Psoas muscle (tissue), 8 donors: Measurements from ENCODE around the gene UBE4A. TPM values are rescaled to one million over a fixed set of nuclear protein-coding genes. Genes with fewer than 3 reads are reported as not detected.

ENCODE experiments used
- ATAC-seq, 4 donors: fragments of 200-7000 bp; cut with Tn5 transposase; one replicate each; pipeline ENCODE4 v1.9.1; 2020; ENCODE audit warnings: moderate library complexity in 3 of 4, mild to moderate bottlenecking in 2 of 4
- DNase-seq, 2 donors: peaks; one replicate each; pipeline ENCODE4 v3.0.0-alpha.2; 2020
- H3K27ac ChIP-seq: fragments of 200-600 bp; one replicate; pipeline ENCODE4 v1.8.0; 2022
- H3K27me3 ChIP-seq, 3 donors: fragments of 200-600 bp in 1 of 3; one replicate each; pipeline versions ENCODE4 v1.6.1 to v1.8.0; 2013 to 2022; ENCODE audit warnings: low read length in 2 of 3, mild to moderate bottlenecking in 2 of 3, moderate library complexity in 1 of 3; ENCODE audit not compliant: insufficient read depth in 3 of 3
- H3K36me3 ChIP-seq, 2 donors: fragments of 200-600 bp in 1 of 2; one replicate each; pipeline versions ENCODE4 v1.6.1 to v1.8.0; 2013 to 2022; ENCODE audit warnings: low read depth in 1 of 2, mild to moderate bottlenecking in 1 of 2, moderate library complexity in 1 of 2; ENCODE audit not compliant: insufficient read depth in 1 of 2
- H3K4me1 ChIP-seq: fragments of 200-600 bp; one replicate; pipeline ENCODE4 v1.8.0; 2022
- H3K4me3 ChIP-seq: fragments of 200-600 bp; one replicate; pipeline ENCODE4 v1.8.0; 2022; ENCODE audit warnings: mild to moderate bottlenecking
- H3K9me3 ChIP-seq: fragments of 200-600 bp; one replicate; pipeline ENCODE4 v1.8.0; 2022
- CTCF ChIP-seq: fragments of 200-600 bp; IDR thresholded peaks from one replicate; pipeline ENCODE4 v1.8.0; 2022; ENCODE audit warnings: antibody characterized with exemption
- WGBS, 3 donors: extraction: QIAGEN DNeasy Blood & Tissue Kit; methylation state at CpG; one replicate each; pipeline versions ENCODE4 v1.1.6 to v1.1.7; 2013; 5-methylcytosine and 5-hydroxymethylcytosine counted together
- intact Hi-C, 2 donors: fragments of 100-400 bp; cut with DNase I; formaldehyde crosslinking; loops; one replicate each; pipeline versions ENCODE4 v1.11.0 to v1.14.2; 2022
- polyA plus RNA-seq, 3 donors: library from polyadenylated mRNA; stranded (reverse); fragments of 200-250 nt; gene quantifications; one replicate each; pipeline ENCODE4 v1.2.3, GENCODE V29; 2013
- total RNA-seq, 4 donors: library from RNA; stranded (reverse); fragmentation: NEBNext Ultra II Directional in 2 of 4; extraction: Animal tissue kit (Norgen Biotek cat#: 25700) in 2 of 4; gene quantifications; one replicate each; pipeline versions ENCODE4 v1.2.1 to v1.2.4, GENCODE V29; 2021 to 2023
- donor health status: healthy with polysubstance abuse.
- donor health status: DM: no; HTN: no; CAD: no; lungs with moderate emphysema.
- donor health status: Bipolar disorder and iron deficiency.
- donor health status: healthy.
- donor health status: DM: yes; HTN: yes; CAD: no.
- donor health status: DM: no; HTN: no; CAD: no.
- donor health status: DM: no; HTN: no; CAD: no.
- donor health status: DM: yes; HTN: yes; CAD: no.

UBE4A gene
- total and polyA plus RNA-seq, 7 donors = 15.0 to 42.3 (median 31.0) TPM

- TF ChIP-seq CTCF = no peak
- ATAC-seq (no peak), DNase-seq (no peak)
- peaks cover 0 to 2% (median 0%) of the 10 kb centered on the region in 3 donors for H3K27me3 ChIP-seq
- no peak overlapping the region for H3K27ac ChIP-seq
- no peaks in the 10 kb centered on the region for H3K4me1 ChIP-seq
- WGBS, 3 donors = 73 to 86% (median 84%) methylated on average over 5 of the region's 5 CpGs
- intact Hi-C loops = loop anchor here in 1 of 2 donors (10.0 kb wide), 1 partner anchor 47 kb away; no protein-coding TSS in a partner anchor
- H3K36me3 ChIP-seq = no peaks in the 10 kb centered on the region
- no peaks in the 10 kb centered on the region for H3K9me3 ChIP-seq
- no peak overlapping the region for H3K4me3 ChIP-seq
Measured at GRCh38 chr11:118341815-118342489, 17.4 kb upstream of the UBE4A start.

- no peak for TF ChIP-seq CTCF
- no peak within 1 kb of the TSS for H3K4me3 ChIP-seq
- DNase-seq = no peak
- H3K9me3 ChIP-seq = no peaks in the 10 kb centered on the region
- intact Hi-C loops = loop anchor here in 1 of 2 donors (10.0 kb wide), 1 partner anchor 48 kb away; no protein-coding TSS in a partner anchor
- H3K36me3 ChIP-seq = no peaks in the 10 kb centered on the region
- H3K4me1 ChIP-seq = no peaks in the 10 kb centered on the region
- H3K27ac ChIP-seq = no peak within 1 kb of the TSS
- no peak for ATAC-seq
- 81 to 82% (median 82%) methylated on average over 13 of the region's 13 CpGs for WGBS, 3 donors
- peaks cover 0 to 2% (median 0%) of the 10 kb centered on the region in 3 donors for H3K27me3 ChIP-seq
Measured at GRCh38 chr11:118342503-118343161, 16.8 kb upstream of the UBE4A start, which contains the start of gene CD3D. Gene CD3D, minus strand, starts transcription at chr11:118342705. Its CDS starts 98 bp downstream, at chr11:118342607.

- Histone ChIP-seq H3K4me3 (no peak overlapping the region), H3K27ac (no peak overlapping the region)
- ATAC-seq = no peak
Measured at GRCh38 chr11:118343248-118343647, 16.2 kb upstream of the UBE4A start.

GRCh38 chr11:118343981-118344515, 15.4 kb upstream of the UBE4A start, which contains the start of gene CD3G:
Gene CD3G, plus strand, starts transcription at chr11:118344344. Its CDS starts 80 bp downstream, at chr11:118344424.
- Histone ChIP-seq H3K9me3 (no peaks in the 10 kb centered on the region), H3K27ac (no peak within 1 kb of the TSS), H3K4me3 (no peak within 1 kb of the TSS), H3K27me3 (peaks cover 0 to 2% (median 2%) of the 10 kb centered on the region in 3 donors), H3K36me3 (no peaks in the 10 kb centered on the region), H3K4me1 (no peaks in the 10 kb centered on the region)
- ATAC-seq (no peak), DNase-seq (no peak)
- TF ChIP-seq CTCF = no peak
- 68 to 74% (median 71%) methylated on average over 6 of the region's 6 CpGs for WGBS, 3 donors
- intact Hi-C loops = loop anchor here in 1 of 2 donors (10.0 kb wide), 1 partner anchor 49 kb away; no protein-coding TSS in a partner anchor

More at GRCh38 chr11:118343248-118343647, 16.2 kb upstream of the UBE4A start:
- peaks cover 0 to 2% (median 2%) of the 10 kb centered on the region in 3 donors for H3K27me3 ChIP-seq
- H3K4me1 ChIP-seq = no peaks in the 10 kb centered on the region
- no peak for DNase-seq
- H3K9me3 ChIP-seq = no peaks in the 10 kb centered on the region
- 74 to 78% (median 76%) methylated on average over 9 of the region's 9 CpGs for WGBS, 3 donors
- intact Hi-C loops = loop anchor here in 1 of 2 donors (10.0 kb wide), 1 partner anchor 48 kb away; no protein-coding TSS in a partner anchor
- TF ChIP-seq CTCF = no peak
- no peaks in the 10 kb centered on the region for H3K36me3 ChIP-seq
